Measurements from ENCODE around the gene PCCA. TPM values are rescaled to one million over a fixed set of nuclear protein-coding genes. Genes with fewer than 3 reads are reported as not detected.

The PCCA gene
- total and polyA plus RNA-seq, 2 experiments from 2014 or later = 41.9 to 46.6 TPM

- TF ChIP-seq CTCF (conservative IDR thresholded peaks at IDR 0.05; ENCODE audit: low read depth in 2 of 2) (no peak), NANOG (IDR thresholded peaks at IDR 0.05; ENCODE audit: borderline replicate concordance) (no peak), ETS1 (IDR thresholded peaks at IDR 0.05) (no peak), ZNF114 (CRISPR knock-in tag; IDR thresholded peaks at IDR 0.05) (no peak), ZNF331 (CRISPR knock-in tag; IDR thresholded peaks at IDR 0.05; ENCODE audit: low read depth) (no peak), CREB1 (CRISPR knock-in tag; IDR thresholded peaks at IDR 0.05; ENCODE audit: low read depth) (no peak), EZH2phosphoT487 (IDR thresholded peaks at IDR 0.05; ENCODE audit: unreplicated experiment) (no peak)
These were observed 58.9 kb downstream of the PCCA start (continued) for GRCh38 chr13:100147825-100148224.

- H3K27ac ChIP-seq (ENCODE audit: low read depth) = peak overlapping the region; percentile 90
- TF ChIP-seq POLR2AphosphoS5 (IDR thresholded peaks at IDR 0.05; ENCODE audit: low read depth) = no peak
- TF ChIP-seq, protein P1, sequence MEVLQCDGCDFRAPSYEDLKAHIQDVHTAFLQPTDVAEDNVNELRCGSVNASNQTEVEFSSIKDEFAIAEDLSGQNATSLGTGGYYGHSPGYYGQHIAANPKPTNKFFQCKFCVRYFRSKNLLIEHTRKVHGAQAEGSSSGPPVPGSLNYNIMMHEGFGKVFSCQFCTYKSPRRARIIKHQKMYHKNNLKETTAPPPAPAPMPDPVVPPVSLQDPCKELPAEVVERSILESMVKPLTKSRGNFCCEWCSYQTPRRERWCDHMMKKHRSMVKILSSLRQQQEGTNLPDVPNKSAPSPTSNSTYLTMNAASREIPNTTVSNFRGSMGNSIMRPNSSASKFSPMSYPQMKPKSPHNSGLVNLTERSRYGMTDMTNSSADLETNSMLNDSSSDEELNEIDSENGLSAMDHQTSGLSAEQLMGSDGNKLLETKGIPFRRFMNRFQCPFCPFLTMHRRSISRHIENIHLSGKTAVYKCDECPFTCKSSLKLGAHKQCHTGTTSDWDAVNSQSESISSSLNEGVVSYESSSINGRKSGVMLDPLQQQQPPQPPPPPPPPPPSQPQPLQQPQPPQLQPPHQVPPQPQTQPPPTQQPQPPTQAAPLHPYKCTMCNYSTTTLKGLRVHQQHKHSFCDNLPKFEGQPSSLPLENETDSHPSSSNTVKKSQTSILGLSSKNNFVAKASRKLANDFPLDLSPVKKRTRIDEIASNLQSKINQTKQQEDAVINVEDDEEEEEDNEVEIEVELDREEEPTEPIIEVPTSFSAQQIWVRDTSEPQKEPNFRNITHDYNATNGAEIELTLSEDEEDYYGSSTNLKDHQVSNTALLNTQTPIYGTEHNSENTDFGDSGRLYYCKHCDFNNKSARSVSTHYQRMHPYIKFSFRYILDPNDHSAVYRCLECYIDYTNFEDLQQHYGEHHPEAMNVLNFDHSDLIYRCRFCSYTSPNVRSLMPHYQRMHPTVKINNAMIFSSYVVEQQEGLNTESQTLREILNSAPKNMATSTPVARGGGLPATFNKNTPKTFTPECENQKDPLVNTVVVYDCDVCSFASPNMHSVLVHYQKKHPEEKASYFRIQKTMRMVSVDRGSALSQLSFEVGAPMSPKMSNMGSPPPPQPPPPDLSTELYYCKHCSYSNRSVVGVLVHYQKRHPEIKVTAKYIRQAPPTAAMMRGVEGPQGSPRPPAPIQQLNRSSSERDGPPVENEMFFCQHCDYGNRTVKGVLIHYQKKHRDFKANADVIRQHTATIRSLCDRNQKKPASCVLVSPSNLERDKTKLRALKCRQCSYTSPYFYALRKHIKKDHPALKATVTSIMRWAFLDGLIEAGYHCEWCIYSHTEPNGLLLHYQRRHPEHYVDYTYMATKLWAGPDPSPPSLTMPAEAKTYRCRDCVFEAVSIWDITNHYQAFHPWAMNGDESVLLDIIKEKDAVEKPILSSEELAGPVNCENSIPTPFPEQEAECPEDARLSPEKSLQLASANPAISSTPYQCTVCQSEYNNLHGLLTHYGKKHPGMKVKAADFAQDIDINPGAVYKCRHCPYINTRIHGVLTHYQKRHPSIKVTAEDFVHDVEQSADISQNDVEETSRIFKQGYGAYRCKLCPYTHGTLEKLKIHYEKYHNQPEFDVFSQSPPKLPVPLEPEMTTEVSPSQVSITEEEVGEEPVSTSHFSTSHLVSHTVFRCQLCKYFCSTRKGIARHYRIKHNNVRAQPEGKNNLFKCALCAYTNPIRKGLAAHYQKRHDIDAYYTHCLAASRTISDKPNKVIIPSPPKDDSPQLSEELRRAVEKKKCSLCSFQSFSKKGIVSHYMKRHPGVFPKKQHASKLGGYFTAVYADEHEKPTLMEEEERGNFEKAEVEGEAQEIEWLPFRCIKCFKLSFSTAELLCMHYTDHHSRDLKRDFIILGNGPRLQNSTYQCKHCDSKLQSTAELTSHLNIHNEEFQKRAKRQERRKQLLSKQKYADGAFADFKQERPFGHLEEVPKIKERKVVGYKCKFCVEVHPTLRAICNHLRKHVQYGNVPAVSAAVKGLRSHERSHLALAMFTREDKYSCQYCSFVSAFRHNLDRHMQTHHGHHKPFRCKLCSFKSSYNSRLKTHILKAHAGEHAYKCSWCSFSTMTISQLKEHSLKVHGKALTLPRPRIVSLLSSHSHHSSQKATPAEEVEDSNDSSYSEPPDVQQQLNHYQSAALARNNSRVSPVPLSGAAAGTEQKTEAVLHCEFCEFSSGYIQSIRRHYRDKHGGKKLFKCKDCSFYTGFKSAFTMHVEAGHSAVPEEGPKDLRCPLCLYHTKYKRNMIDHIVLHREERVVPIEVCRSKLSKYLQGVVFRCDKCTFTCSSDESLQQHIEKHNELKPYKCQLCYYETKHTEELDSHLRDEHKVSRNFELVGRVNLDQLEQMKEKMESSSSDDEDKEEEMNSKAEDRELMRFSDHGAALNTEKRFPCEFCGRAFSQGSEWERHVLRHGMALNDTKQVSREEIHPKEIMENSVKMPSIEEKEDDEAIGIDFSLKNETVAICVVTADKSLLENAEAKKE (CRISPR knock-in tag; IDR thresholded peaks at IDR 0.05) = 0 out of 2 replicates have a peak, but pooled peaks have one; percentile 43
- TF ChIP-seq EZH2phosphoT487 (IDR thresholded peaks at IDR 0.05; ENCODE audit: unreplicated experiment) = no peak
- TF ChIP-seq ZNF331 (CRISPR knock-in tag; IDR thresholded peaks at IDR 0.05; ENCODE audit: low read depth) = no peak
- TF ChIP-seq NANOG (IDR thresholded peaks at IDR 0.05; ENCODE audit: borderline replicate concordance) = peak; percentile 74; the same call in 1 of the 2 replicates
- TF ChIP-seq, protein P2, sequence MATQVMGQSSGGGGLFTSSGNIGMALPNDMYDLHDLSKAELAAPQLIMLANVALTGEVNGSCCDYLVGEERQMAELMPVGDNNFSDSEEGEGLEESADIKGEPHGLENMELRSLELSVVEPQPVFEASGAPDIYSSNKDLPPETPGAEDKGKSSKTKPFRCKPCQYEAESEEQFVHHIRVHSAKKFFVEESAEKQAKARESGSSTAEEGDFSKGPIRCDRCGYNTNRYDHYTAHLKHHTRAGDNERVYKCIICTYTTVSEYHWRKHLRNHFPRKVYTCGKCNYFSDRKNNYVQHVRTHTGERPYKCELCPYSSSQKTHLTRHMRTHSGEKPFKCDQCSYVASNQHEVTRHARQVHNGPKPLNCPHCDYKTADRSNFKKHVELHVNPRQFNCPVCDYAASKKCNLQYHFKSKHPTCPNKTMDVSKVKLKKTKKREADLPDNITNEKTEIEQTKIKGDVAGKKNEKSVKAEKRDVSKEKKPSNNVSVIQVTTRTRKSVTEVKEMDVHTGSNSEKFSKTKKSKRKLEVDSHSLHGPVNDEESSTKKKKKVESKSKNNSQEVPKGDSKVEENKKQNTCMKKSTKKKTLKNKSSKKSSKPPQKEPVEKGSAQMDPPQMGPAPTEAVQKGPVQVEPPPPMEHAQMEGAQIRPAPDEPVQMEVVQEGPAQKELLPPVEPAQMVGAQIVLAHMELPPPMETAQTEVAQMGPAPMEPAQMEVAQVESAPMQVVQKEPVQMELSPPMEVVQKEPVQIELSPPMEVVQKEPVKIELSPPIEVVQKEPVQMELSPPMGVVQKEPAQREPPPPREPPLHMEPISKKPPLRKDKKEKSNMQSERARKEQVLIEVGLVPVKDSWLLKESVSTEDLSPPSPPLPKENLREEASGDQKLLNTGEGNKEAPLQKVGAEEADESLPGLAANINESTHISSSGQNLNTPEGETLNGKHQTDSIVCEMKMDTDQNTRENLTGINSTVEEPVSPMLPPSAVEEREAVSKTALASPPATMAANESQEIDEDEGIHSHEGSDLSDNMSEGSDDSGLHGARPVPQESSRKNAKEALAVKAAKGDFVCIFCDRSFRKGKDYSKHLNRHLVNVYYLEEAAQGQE (IDR thresholded peaks at IDR 0.05; ENCODE audit: unreplicated experiment) = no peak
- TF ChIP-seq STAT1 (IDR thresholded peaks at IDR 0.05; ENCODE audit: unreplicated experiment) = no peak
- no peak for TF ChIP-seq JUNB (IDR thresholded peaks at IDR 0.05; ENCODE audit: unreplicated experiment)
- no peak for TF ChIP-seq ZNF114 (CRISPR knock-in tag; IDR thresholded peaks at IDR 0.05)
- no peak for TF ChIP-seq EZH2 (IDR thresholded peaks at IDR 0.05; ENCODE audit: low read depth, unreplicated experiment)
These were observed 59.5 kb downstream of the PCCA start for GRCh38 chr13:100148422-100148821.

More at GRCh38 chr13:100148422-100148821, 59.5 kb downstream of the PCCA start:
- Histone ChIP-seq H3K27me3 (ENCODE audit: insufficient read depth) (no peaks in the 10 kb centered on the region), H3K9me2 (ENCODE audit: insufficient read depth) (no peaks in the 10 kb centered on the region), H3K79me2 (replicated peaks; ENCODE audit: insufficient read depth) (peaks cover 12% of the 10 kb centered on the region; the same call in 1 of the 2 replicates), H3K4me2 (peak overlapping the region; percentile 27), H4K20me1 (replicated peaks; ENCODE audit: insufficient read depth) (no peaks in the 10 kb centered on the region), H3F3A (replicated peaks; ENCODE audit: low read depth) (no peaks in the 10 kb centered on the region), H3K4me3 (no peak overlapping the region), H2AFZ (no peak overlapping the region), H3K4me1 (ENCODE audit: insufficient read depth) (peaks cover 25% of the 10 kb centered on the region), H3K36me3 (ENCODE audit: insufficient read depth) (no peaks in the 10 kb centered on the region)
- H3K36me3 Mint-ChIP-seq (ENCODE audit: low read depth) = peaks cover 17% of the 10 kb centered on the region
- peaks cover 38% of the 10 kb centered on the region for H3K4me1 Mint-ChIP-seq
- H3K27ac Mint-ChIP-seq = peak overlapping the region; percentile 86
- ATAC-seq (peak; percentile 98), DNase-seq (ENCODE audit: low spot score) (peak; percentile 74)
- H3K4me3 Mint-ChIP-seq = peak overlapping the region; percentile 54; the same call in 2 of the 3 replicates
- H3K9me3 Mint-ChIP-seq = peaks cover 6% of the 10 kb centered on the region; the same call in 1 of the 3 replicates
- H3K27me3 Mint-ChIP-seq (ENCODE audit: insufficient read depth, low read depth, poor library complexity) = no peaks in the 10 kb centered on the region

Data from GM23338 (cell line).